Dermis microvascular lymphatic vessel endothelial cell (primary cell): ENCODE results near the gene HNF4A. TPM values are rescaled to one million over a fixed set of nuclear protein-coding genes. Genes with fewer than 3 reads are reported as not detected.
A peak's percentile ranks its signal among the peaks of the same experiment; 100 is the strongest.
"Not testable (repeated sequence)": the region's sequence is repeated elsewhere in the genome, so short reads cannot be mapped to it uniquely, and the experiment has no call there.

Experiments
- DNase-seq, 2 donors: peaks; one replicate each; pipeline versions ENCODE4 v3.0.0 to v3.0.0-alpha.2; 2010; ENCODE audit warnings: low read depth in 2 of 2
- total RNA-seq: library from RNA; depleted of rRNA; stranded (reverse); fragments of >200 nt; gene quantifications from 2 replicates; pipeline ENCODE4 v1.2.1, GENCODE V29; 2014

The HNF4A gene
- total RNA-seq = not detected in 2 replicates

- DNase-seq = no peak
These were observed at the start of gene HNF4A for GRCh38 chr20:44355498-44356352. Gene HNF4A, plus strand, starts transcription at chr20:44355699. Its CDS starts 106 bp downstream, at chr20:44355805.

- DNase-seq = no peak
These were observed 48.6 kb upstream of the HNF4A start for GRCh38 chr20:44306927-44307326.

- peak in 1 of 2 donors; percentile 3 for DNase-seq
These were observed 45.5 kb upstream of the HNF4A start for GRCh38 chr20:44309763-44310663.

GRCh38 chr20:44310664-44311639 is 44.5 kb upstream of the HNF4A start, which contains the start of gene FITM2:
Gene FITM2, minus strand, starts transcription at chr20:44311202. Its CDS starts 54 bp downstream, at chr20:44311148.
- peak; percentile 93 to 98 for DNase-seq

GRCh38 chr20:44314870-44315269 is 40.6 kb upstream of the HNF4A start:
- no peak for DNase-seq

GRCh38 chr20:44319839-44320422 is 35.6 kb upstream of the HNF4A start:
- no peak for DNase-seq

- DNase-seq = no peak
These were observed 31.2 kb upstream of the HNF4A start for GRCh38 chr20:44324343-44324742.

- no peak for DNase-seq
These were observed 28.9 kb upstream of the HNF4A start for GRCh38 chr20:44326391-44327159.

- DNase-seq = not testable (repeated sequence)
These were observed 27.8 kb upstream of the HNF4A start for GRCh38 chr20:44327748-44328147.

GRCh38 chr20:44328428-44328827 is 27.1 kb upstream of the HNF4A start:
- no peak for DNase-seq

- DNase-seq = no peak
These were observed 24.3 kb upstream of the HNF4A start for GRCh38 chr20:44331201-44331600.

- no peak for DNase-seq
These were observed 21.2 kb upstream of the HNF4A start for GRCh38 chr20:44334306-44334705.

- no peak for DNase-seq
These were observed 20.8 kb upstream of the HNF4A start for GRCh38 chr20:44334709-44335108.

GRCh38 chr20:44335675-44336074 is 19.8 kb upstream of the HNF4A start:
- DNase-seq = no peak

GRCh38 chr20:44336086-44336485 is 19.4 kb upstream of the HNF4A start:
- no peak for DNase-seq

- DNase-seq = no peak
These were observed 18.6 kb upstream of the HNF4A start, which contains the start of gene R3HDML for GRCh38 chr20:44336725-44337380. Gene R3HDML, plus strand, starts transcription at chr20:44337043. Its CDS starts 115 bp downstream, at chr20:44337158.

GRCh38 chr20:44342248-44342647 is 13.3 kb upstream of the HNF4A start:
- no peak for DNase-seq

GRCh38 chr20:44343162-44343675 is 12.3 kb upstream of the HNF4A start:
- DNase-seq = no peak

GRCh38 chr20:44344723-44345122 is 10.8 kb upstream of the HNF4A start:
- no peak for DNase-seq
